ENCODE data around the gene B2M.
A peak's percentile ranks its signal among the peaks of the same experiment; 100 is the strongest.
"Not testable (repeated sequence)": the region's sequence is repeated elsewhere in the genome, so short reads cannot be mapped to it uniquely, and the experiment has no call there.

Gene B2M

DNA sequence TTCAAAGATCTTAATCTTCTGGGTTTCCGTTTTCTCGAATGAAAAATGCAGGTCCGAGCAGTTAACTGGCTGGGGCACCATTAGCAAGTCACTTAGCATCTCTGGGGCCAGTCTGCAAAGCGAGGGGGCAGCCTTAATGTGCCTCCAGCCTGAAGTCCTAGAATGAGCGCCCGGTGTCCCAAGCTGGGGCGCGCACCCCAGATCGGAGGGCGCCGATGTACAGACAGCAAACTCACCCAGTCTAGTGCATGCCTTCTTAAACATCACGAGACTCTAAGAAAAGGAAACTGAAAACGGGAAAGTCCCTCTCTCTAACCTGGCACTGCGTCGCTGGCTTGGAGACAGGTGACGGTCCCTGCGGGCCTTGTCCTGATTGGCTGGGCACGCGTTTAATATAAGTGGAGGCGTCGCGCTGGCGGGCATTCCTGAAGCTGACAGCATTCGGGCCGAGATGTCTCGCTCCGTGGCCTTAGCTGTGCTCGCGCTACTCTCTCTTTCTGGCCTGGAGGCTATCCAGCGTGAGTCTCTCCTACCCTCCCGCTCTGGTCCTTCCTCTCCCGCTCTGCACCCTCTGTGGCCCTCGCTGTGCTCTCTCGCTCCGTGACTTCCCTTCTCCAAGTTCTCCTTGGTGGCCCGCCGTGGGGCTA lies at the start of gene B2M, which contains the start of gene PATL2:
Gene B2M, plus strand, starts transcription at position 422 of the 647 bp plus-strand sequence. Its CDS starts 30 bp downstream, at position 452.
Gene PATL2, minus strand, starts transcription at position 228 of the 647 bp plus-strand sequence. CDS start 34,833 bp downstream, outside the sequence.
- DNase-seq (ENCODE audit: low read depth in 2 of 2) = peak; percentile 88

DNA sequence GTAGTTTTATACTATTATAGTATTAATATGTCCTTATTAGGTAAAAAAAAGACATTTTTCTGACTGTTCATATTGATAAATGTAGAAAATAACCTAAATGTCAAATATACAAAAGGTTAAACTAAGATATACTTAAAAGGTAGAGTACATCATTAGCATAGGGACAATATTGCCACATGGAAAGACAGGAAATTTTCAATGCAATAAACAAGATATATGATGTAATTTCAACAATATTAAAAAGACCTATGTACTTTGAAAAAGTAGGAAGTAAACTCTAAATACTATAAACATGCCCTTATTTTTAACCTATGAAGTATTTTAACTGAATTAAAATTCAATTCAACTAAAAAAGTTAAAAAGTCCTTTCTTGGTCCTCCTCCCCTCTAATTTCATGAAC lies 49.7 kb upstream of the B2M start:
- DNase-seq (ENCODE audit: low read depth in 2 of 2) = no peak

- no peak for DNase-seq (ENCODE audit: low read depth in 2 of 2)
Observed at GRCh38 chr15:44662478-44663409, 48.6 kb upstream of the B2M start.

DNA sequence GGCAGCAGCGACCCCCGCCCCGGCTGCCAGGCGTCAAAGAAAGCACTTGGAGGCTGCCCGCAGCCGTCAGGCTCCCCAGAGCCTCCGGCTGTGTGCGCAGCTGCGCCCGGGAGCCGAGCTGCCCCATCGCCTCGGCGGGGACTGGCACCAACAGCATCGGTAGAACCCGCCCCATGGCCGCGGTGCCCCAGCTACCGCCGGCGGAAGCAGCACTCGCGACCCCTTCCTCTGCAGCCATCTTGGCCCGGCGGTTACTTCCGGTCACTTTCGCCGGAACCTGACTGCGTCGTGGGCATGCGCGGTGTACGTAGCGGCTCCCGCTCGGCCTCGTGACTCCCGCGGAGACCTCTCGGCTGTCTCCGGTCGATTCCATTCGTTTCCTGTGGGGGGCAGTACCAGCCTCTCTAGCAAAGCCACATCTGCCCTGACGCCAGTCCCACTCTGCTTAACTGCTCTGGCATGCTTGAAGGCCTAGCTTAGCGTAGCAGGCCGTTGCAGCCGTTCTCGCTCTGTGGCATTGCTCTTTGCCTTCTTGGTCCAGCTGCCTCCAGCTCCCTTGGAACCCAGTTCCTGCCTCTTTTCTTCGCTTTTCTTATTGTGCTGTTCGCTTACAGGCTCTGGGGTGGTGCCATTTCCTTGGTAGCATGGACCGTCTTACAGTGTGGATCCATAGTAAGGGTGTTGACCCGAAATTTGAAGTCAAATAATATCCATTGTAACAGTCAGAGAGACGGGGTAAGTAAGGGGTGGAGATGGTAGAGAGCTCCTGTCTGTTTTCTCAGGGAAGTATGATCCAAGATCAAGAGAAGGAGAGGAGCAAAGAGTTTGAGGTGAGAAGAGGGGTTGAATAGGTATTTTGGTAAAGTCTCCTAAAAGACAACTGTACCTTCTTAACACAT lies 47.7 kb upstream of the B2M start, which contains the start of gene SPG11:
Gene SPG11, minus strand, starts transcription at position 253 of the 899 bp plus-strand sequence. Its CDS starts 15 bp downstream, at position 238.
- peak; percentile 92 for DNase-seq (ENCODE audit: low read depth in 2 of 2)

DNA sequence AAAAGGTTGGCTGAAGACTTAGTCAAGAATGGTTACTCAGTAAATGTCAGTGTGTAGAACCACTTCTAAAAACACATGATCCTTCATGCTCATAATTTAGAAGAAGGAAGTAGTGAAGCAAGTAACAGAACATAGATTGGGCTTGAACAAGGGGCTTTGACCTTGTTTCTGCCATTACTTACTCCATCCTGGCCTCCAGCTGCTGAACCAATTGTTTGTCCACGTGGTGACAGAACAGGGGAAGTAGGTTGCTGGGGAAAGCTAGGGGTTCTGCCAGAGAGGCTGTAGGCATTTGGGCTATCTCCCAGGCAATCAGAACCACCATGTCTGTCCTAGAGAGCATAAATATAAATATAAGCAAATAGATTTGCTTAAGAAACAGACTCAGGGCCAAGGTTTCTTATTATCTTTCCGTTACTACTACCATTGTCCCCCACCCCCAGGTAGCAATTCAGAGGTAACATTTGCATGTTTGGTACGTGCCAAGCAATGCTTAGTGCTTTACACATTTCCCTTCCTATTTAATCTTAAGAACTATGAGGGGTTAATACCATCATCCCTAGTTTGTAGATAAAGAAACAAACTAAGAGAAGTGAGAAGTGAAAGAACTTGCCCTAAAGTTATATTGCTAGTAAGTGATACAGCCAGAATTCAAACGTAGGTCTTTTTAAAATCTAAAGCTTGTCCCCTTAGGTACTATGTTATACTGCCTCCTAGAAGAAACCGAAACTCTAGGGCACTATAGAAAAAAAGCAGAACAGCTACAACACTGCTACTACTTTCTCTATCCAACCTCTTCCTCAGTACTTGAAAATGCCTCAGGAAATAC lies 44.9 kb upstream of the B2M start:
- DNase-seq (ENCODE audit: low read depth in 2 of 2) = no peak

GRCh38 chr15:44667039-44667360 lies 44.3 kb upstream of the B2M start:
- DNase-seq (ENCODE audit: low read depth in 2 of 2) = no peak

GRCh38 chr15:44668921-44669320 lies 42.4 kb upstream of the B2M start:
- no peak for DNase-seq (ENCODE audit: low read depth in 2 of 2)

DNA sequence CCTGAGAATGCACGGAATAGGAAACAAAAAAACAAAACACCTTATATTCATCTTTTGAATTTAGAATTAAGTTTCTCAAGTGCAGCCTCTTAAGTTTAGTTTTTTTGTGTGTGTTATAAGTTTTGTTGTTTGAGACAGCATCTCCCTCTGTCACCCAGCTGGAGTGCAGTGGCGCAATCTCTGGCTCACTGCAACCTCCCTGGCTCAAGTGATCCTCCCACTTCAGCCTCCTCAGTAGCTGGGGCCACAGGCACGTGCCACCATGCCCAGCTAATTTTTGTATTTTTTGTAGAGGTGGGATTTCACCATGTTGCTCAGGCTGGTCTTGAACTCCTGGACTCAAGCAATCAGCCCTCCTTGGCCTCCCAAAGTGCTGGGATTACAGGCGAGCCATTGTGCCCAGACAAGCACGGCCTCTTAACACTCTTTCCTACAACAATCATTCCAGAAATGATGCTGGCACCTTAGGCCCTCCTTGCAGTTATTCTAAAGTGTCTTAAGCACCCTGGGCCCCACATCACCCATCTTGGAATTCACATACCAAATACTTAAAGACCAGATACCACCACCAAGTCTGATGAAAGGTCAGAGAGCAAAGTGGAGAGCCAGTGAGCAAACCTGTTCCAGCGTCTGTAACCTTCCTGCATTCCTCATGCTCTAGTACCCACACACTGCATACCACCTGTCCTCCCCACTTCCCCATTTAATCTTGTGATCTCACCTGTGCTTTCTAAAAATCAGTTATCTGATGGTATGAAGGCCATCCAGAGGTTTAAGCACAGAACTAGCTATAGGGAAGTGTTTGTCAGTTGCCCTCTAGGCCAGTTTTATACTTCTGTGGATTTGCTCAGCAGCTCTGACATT lies 41.0 kb upstream of the B2M start:
- DNase-seq (ENCODE audit: low read depth in 2 of 2) = no peak

- DNase-seq (ENCODE audit: low read depth in 2 of 2) = no peak
Observed at GRCh38 chr15:44673639-44674038, 37.7 kb upstream of the B2M start.

- no peak for DNase-seq (ENCODE audit: low read depth in 2 of 2)
Observed at GRCh38 chr15:44675911-44676310, 35.4 kb upstream of the B2M start.

- DNase-seq (ENCODE audit: low read depth in 2 of 2) = no peak
Observed at GRCh38 chr15:44676676-44677075, 34.6 kb upstream of the B2M start.

- DNase-seq (ENCODE audit: low read depth in 2 of 2) = no peak
Observed at GRCh38 chr15:44682211-44682610, 29.1 kb upstream of the B2M start.

- DNase-seq (ENCODE audit: low read depth in 2 of 2) = not testable (repeated sequence)
Observed at GRCh38 chr15:44682809-44683682, 28.3 kb upstream of the B2M start.

GRCh38 chr15:44689318-44689717 lies 22.0 kb upstream of the B2M start:
- not testable (repeated sequence) for DNase-seq (ENCODE audit: low read depth in 2 of 2)

DNA sequence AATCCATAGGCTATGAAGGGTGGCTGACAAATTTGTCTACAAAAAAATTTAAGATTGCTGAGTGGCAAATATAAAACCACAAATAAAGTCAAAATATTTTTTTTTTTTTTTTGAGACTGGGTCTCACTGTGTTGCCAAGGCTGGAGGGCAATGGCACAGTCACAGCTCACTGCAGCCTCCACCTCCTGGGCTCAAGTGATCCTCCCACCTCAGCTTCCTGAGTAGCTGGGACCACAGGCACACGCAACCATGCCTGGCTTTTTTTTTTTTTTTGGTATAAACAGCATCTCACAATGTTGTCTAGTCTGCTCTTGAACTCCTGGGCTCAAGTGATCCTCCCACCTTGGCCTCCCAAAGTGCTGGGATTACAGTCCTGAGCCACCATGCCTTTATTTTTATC lies 21.1 kb upstream of the B2M start:
- DNase-seq (ENCODE audit: low read depth in 2 of 2) = not testable (repeated sequence)

- DNase-seq (ENCODE audit: low read depth in 2 of 2) = no peak
Observed at GRCh38 chr15:44692659-44693058, 18.7 kb upstream of the B2M start.

GRCh38 chr15:44694416-44694815 lies 16.9 kb upstream of the B2M start:
- DNase-seq (ENCODE audit: low read depth in 2 of 2) = no peak

DNA sequence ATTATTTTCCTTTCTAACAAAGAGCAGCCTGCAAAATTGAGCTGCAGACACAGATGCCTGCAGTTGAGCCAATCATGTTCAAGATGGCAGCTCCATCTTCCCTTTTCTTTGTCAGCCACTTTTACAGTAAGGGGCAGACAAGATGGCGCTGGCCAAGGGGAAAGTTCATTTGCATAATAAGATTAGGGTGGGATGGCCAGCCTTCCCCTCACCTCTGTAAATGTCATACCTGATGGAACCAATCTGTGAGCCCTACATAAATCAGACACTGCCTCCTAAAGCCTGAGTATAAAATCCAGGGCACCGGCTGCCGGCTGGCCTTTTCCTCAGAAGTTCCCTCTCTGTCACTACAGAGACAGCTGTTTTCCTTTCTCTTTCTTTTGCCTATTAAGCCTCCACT lies 16.0 kb upstream of the B2M start:
- no peak for DNase-seq (ENCODE audit: low read depth in 2 of 2)

- no peak for DNase-seq (ENCODE audit: low read depth in 2 of 2)
Observed at GRCh38 chr15:44697014-44697413, 14.3 kb upstream of the B2M start.

Data from fibroblast of skin of left biceps (primary cell).